H1 (cell line): ENCODE measurements around the gene TRIM67. TPM values are rescaled to one million over a fixed set of nuclear protein-coding genes. Genes with fewer than 3 reads are reported as not detected.

ENCODE experiments used
- CHD7 ChIP-seq: fragments of 300-600 bp; sonication (generic); IDR thresholded peaks from 2 replicates; pipeline ENCODE4 v1.7.1; 2012; ENCODE audit warnings: low read length, moderate library complexity, mild to moderate bottlenecking, inconsistent platforms; ENCODE audit not compliant: insufficient replicate concordance
- E2F6 ChIP-seq: IDR thresholded peaks from 2 replicates; pipeline ENCODE4 v1.6.1; 2012; ENCODE audit warnings: inconsistent platforms
- FOSL1 ChIP-seq: IDR thresholded peaks from 2 replicates; pipeline ENCODE4 v1.6.1; 2011; ENCODE audit warnings: mild to moderate bottlenecking, low read depth, low read length, moderate library complexity; ENCODE audit not compliant: insufficient read depth
- TEAD4 ChIP-seq: IDR thresholded peaks from 2 replicates; pipeline ENCODE4 v1.6.1; 2012; ENCODE audit warnings: low read depth, low read length, inconsistent platforms, mixed read lengths
- polyA plus RNA-seq, 7 experiments: library from polyadenylated mRNA; depleted of rRNA in 3 of 7; stranded (reverse) in 5 of 7; unstranded in 2 of 7; fragments of >200 nt in 5 of 7; fragments of 200-250 nt in 2 of 7; gene quantifications; 1 replicate in 5 of 7; 2 replicates in 1 of 7; 4 replicates in 1 of 7; pipeline versions ENCODE4 v1.2.1 to v1.2.3, GENCODE V29; 2011 to 2013; ENCODE audit warnings: missing spikeins in 2 of 7, mixed read lengths in 2 of 7
- total RNA-seq: library from RNA; stranded (reverse); fragmentation: NEBNext Ultra II Directional; extraction: Animal tissue kit (Norgen Biotek cat#: 25700); gene quantifications from 2 replicates; pipeline ENCODE4 v1.2.1, GENCODE V29; 2021

Gene TRIM67
- total and polyA plus RNA-seq, 2 of the 8 experiments (the other 6 are each of a cell fraction or from before 2014, with no cell fraction given), result under 0.01 TPM; not detected in 1

- TF ChIP-seq CHD7 (no peak), E2F6 (no peak), TEAD4 (no peak), FOSL1 (no peak)
Observed at GRCh38 chr1:231177936-231178335, 16.1 kb downstream of the TRIM67 start (continued).
